ENCODE measurements around the gene PSMB5. TPM values are rescaled to one million over a fixed set of nuclear protein-coding genes. Genes with fewer than 3 reads are reported as not detected.
A peak's percentile ranks its signal among the peaks of the same experiment; 100 is the strongest.

The PSMB5 gene
- total RNA-seq, 3 donors from 2014 or later (not counting 1 experiment from before 2014, with no cell fraction given): 15.7 to 19.1 (median 16.4) TPM

- H3K27me3 ChIP-seq (ENCODE audit: control insufficient read depth, insufficient read depth, low read length): no peaks in the 10 kb centered on the region
- H3K27ac ChIP-seq (ENCODE audit: low read length): no peak overlapping the region
- TF ChIP-seq CTCF (IDR thresholded peaks at IDR 0.05): no peak
- intact Hi-C loops (cut with micrococcal nuclease): no loop called here
- WGBS (ENCODE audit: insufficient coverage): 34% methylated on average over 2 of the region's 2 CpGs
- H3K4me3 ChIP-seq (ENCODE audit: low read length): no peak overlapping the region
- peaks cover 21% of the 10 kb centered on the region for H3K36me3 Mint-ChIP-seq
- no peak overlapping the region for H3K4me3 Mint-ChIP-seq
- H3K4me1 ChIP-seq (ENCODE audit: control insufficient read depth, insufficient read depth, low read length): peaks cover 10% of the 10 kb centered on the region
- H3K27ac Mint-ChIP-seq: peak overlapping the region in 1 of 2 donors; percentile 4
- H3K4me1 Mint-ChIP-seq: peaks cover 30 to 38% of the 10 kb centered on the region in 2 donors
- ATAC-seq (no peak), DNase-seq (peak in 1 of 2 donors; percentile 66)
- H3K27me3 Mint-ChIP-seq (ENCODE audit: low read depth in 2 of 2): no peaks in the 10 kb centered on the region
- H3K9me3 Mint-ChIP-seq: no peaks in the 10 kb centered on the region
- peaks cover 40% of the 10 kb centered on the region for H3K36me3 ChIP-seq (ENCODE audit: control insufficient read depth, insufficient read depth, low read length)
- H3K9me3 ChIP-seq (ENCODE audit: control insufficient read depth, insufficient read depth, low read length): no peaks in the 10 kb centered on the region
These were observed 5.9 kb downstream of the PSMB5 start for GRCh38 chr14:23028799-23029198.

- Histone ChIP-seq H3K27me3 (ENCODE audit: control insufficient read depth, insufficient read depth, low read length) (no peaks in the 10 kb centered on the region), H3K9me3 (ENCODE audit: control insufficient read depth, insufficient read depth, low read length) (no peaks in the 10 kb centered on the region), H3K36me3 (ENCODE audit: control insufficient read depth, insufficient read depth, low read length) (peaks cover 26% of the 10 kb centered on the region), H3K4me3 (ENCODE audit: low read length) (no peak overlapping the region), H3K27ac (ENCODE audit: low read length) (no peak overlapping the region), H3K4me1 (ENCODE audit: control insufficient read depth, insufficient read depth, low read length) (peaks cover 3% of the 10 kb centered on the region)
- H3K9me3 Mint-ChIP-seq: no peaks in the 10 kb centered on the region
- ATAC-seq: no peak
- DNase-seq: no peak
- peaks cover 13% of the 10 kb centered on the region for H3K36me3 Mint-ChIP-seq
- H3K27ac Mint-ChIP-seq: no peak overlapping the region
- intact Hi-C loops (cut with micrococcal nuclease): no loop called here
- H3K4me1 Mint-ChIP-seq: peaks cover 22 to 24% of the 10 kb centered on the region in 2 donors
- no peak for TF ChIP-seq CTCF (IDR thresholded peaks at IDR 0.05)
- no peak overlapping the region for H3K4me3 Mint-ChIP-seq
- H3K27me3 Mint-ChIP-seq (ENCODE audit: low read depth in 2 of 2): no peaks in the 10 kb centered on the region
- WGBS (ENCODE audit: insufficient coverage): 89% methylated on average over 3 of the region's 4 CpGs
These were observed 9.4 kb downstream of the PSMB5 start for GRCh38 chr14:23025151-23025814.

- Mint-ChIP-seq H3K4me3 (no peak overlapping the region), H3K36me3 (peaks cover 13% of the 10 kb centered on the region), H3K9me3 (no peaks in the 10 kb centered on the region), H3K4me1 (peaks cover 22 to 24% of the 10 kb centered on the region in 2 donors), H3K27me3 (ENCODE audit: low read depth in 2 of 2) (no peaks in the 10 kb centered on the region), H3K27ac (no peak overlapping the region)
- WGBS (ENCODE audit: insufficient coverage): 100% methylated on average over 4 of the region's 7 CpGs
- Histone ChIP-seq H3K9me3 (ENCODE audit: control insufficient read depth, insufficient read depth, low read length) (no peaks in the 10 kb centered on the region), H3K27me3 (ENCODE audit: control insufficient read depth, insufficient read depth, low read length) (no peaks in the 10 kb centered on the region), H3K4me3 (ENCODE audit: low read length) (no peak overlapping the region), H3K36me3 (ENCODE audit: control insufficient read depth, insufficient read depth, low read length) (peaks cover 26% of the 10 kb centered on the region), H3K4me1 (ENCODE audit: control insufficient read depth, insufficient read depth, low read length) (peaks cover 3% of the 10 kb centered on the region), H3K27ac (ENCODE audit: low read length) (no peak overlapping the region)
- ATAC-seq: no peak
- no peak for DNase-seq
- TF ChIP-seq CTCF (IDR thresholded peaks at IDR 0.05): no peak
- intact Hi-C loops (cut with micrococcal nuclease): no loop called here
These were observed 10.1 kb downstream of the PSMB5 start for GRCh38 chr14:23024612-23025075.

- intact Hi-C loops (cut with micrococcal nuclease): no loop called here
- Mint-ChIP-seq H3K27ac (no peak overlapping the region), H3K36me3 (peaks cover 13% of the 10 kb centered on the region), H3K4me3 (no peak overlapping the region), H3K9me3 (no peaks in the 10 kb centered on the region), H3K27me3 (ENCODE audit: low read depth in 2 of 2) (no peaks in the 10 kb centered on the region), H3K4me1 (peaks cover 13 to 15% of the 10 kb centered on the region in 2 donors)
- no peak overlapping the region for H3K4me3 ChIP-seq (ENCODE audit: low read length)
- peaks cover 20% of the 10 kb centered on the region for H3K36me3 ChIP-seq (ENCODE audit: control insufficient read depth, insufficient read depth, low read length)
- no peak for TF ChIP-seq CTCF (IDR thresholded peaks at IDR 0.05)
- H3K27me3 ChIP-seq (ENCODE audit: control insufficient read depth, insufficient read depth, low read length): no peaks in the 10 kb centered on the region
- no peaks in the 10 kb centered on the region for H3K9me3 ChIP-seq (ENCODE audit: control insufficient read depth, insufficient read depth, low read length)
- 89% methylated on average over 2 of the region's 2 CpGs for WGBS (ENCODE audit: insufficient coverage)
- no peak for ATAC-seq
- no peak overlapping the region for H3K27ac ChIP-seq (ENCODE audit: low read length)
- no peak for DNase-seq
- H3K4me1 ChIP-seq (ENCODE audit: control insufficient read depth, insufficient read depth, low read length): no peaks in the 10 kb centered on the region
These were observed 10.9 kb downstream of the PSMB5 start for GRCh38 chr14:23023795-23024152.
